NCI-H82 treated with DMSO at 0.1 percent for 48 hours (cell line): ENCODE measurements around the gene CLCN7.
"Not testable (repeated sequence)": the region's sequence is repeated elsewhere in the genome, so short reads cannot be mapped to it uniquely, and the experiment has no call there.

Experiments
- DNase-seq: peaks from one replicate; lab custom pipeline; 2025; ENCODE audit not compliant: unreplicated experiment; lab: John Stamatoyannopoulos, UW

Gene CLCN7

GRCh38 chr16:1488619-1489018 is 13.8 kb upstream of the CLCN7 start, which contains the start of gene PTX4:
Gene PTX4 (minus strand): TSS chr16:1488944. CDS start chr16:1488909, 35 bp downstream.
- no peak for DNase-seq

- DNase-seq, result no peak
These were observed 13.3 kb upstream of the CLCN7 start for GRCh38 chr16:1488054-1488601.

GRCh38 chr16:1487395-1488053 is 12.7 kb upstream of the CLCN7 start:
- no peak for DNase-seq

- DNase-seq, result no peak
These were observed 11.9 kb upstream of the CLCN7 start for GRCh38 chr16:1486551-1487390.

- DNase-seq, result no peak
These were observed 11.1 kb upstream of the CLCN7 start for GRCh38 chr16:1485847-1486496.

- DNase-seq, result no peak
These were observed 7.3 kb upstream of the CLCN7 start for GRCh38 chr16:1481906-1482835.

- not testable (repeated sequence) for DNase-seq
These were observed 4.1 kb upstream of the CLCN7 start for GRCh38 chr16:1478937-1479336.

- DNase-seq, result no peak
These were observed 2.2 kb upstream of the CLCN7 start for GRCh38 chr16:1477033-1477432.

- no peak for DNase-seq
These were observed 805 bp upstream of the CLCN7 start for GRCh38 chr16:1475552-1476114.

GRCh38 chr16:1474082-1474795 is 589 bp downstream of the CLCN7 start:
- no peak for DNase-seq

- no peak for DNase-seq
These were observed 1.9 kb downstream of the CLCN7 start for GRCh38 chr16:1472974-1473373.

GRCh38 chr16:1471569-1472194 is 3.1 kb downstream of the CLCN7 start:
- no peak for DNase-seq

- DNase-seq, result no peak
These were observed 4.2 kb downstream of the CLCN7 start for GRCh38 chr16:1470481-1471251.

GRCh38 chr16:1469693-1470201 is 5.1 kb downstream of the CLCN7 start:
- DNase-seq, result no peak

GRCh38 chr16:1469141-1469540 is 5.7 kb downstream of the CLCN7 start:
- not testable (repeated sequence) for DNase-seq

GRCh38 chr16:1468426-1468810 is 6.4 kb downstream of the CLCN7 start:
- DNase-seq, result no peak

- no peak for DNase-seq
These were observed 7.8 kb downstream of the CLCN7 start for GRCh38 chr16:1466968-1467521.

- DNase-seq, result no peak
These were observed 8.8 kb downstream of the CLCN7 start for GRCh38 chr16:1466054-1466453.
